Brain microvascular endothelial cell (primary cell): ENCODE results near the gene CALD1.

ENCODE experiments used
- DNase-seq: peaks from one replicate; pipeline ENCODE4 v3.0.0-alpha.2; 2020
- H3K27ac ChIP-seq: fragments of 250-450 bp; sonication (Bioruptor Pico); 2 replicates; pipeline ENCODE4 v1.5.1; 2020; ENCODE audit warnings: mild to moderate bottlenecking, moderate library complexity
- H3K27me3 ChIP-seq: fragments of 250-450 bp; sonication (Bioruptor Pico); replicated peaks from 2 replicates; pipeline ENCODE4 v1.5.1; 2020; ENCODE audit warnings: mild to moderate bottlenecking
- H3K36me3 ChIP-seq: fragments of 250-450 bp; sonication (Bioruptor Pico); replicated peaks from 2 replicates; pipeline ENCODE4 v1.5.1; 2020; ENCODE audit warnings: mild to moderate bottlenecking
- H3K4me3 ChIP-seq: 2 replicates; pipeline ENCODE4 v1.5.1; 2011; ENCODE audit warnings: low read depth, mild to moderate bottlenecking, control low read depth, low read length, moderate library complexity
- CTCF ChIP-seq: IDR thresholded peaks from 2 replicates; pipeline ENCODE4 v1.5.1; 2011; ENCODE audit warnings: low read depth, mild to moderate bottlenecking, moderate library complexity, low read length, control low read depth, inconsistent platforms; ENCODE audit errors: missing control alignments
- in situ Hi-C: cut with HindIII; loops from 2 replicates; pipeline ENCODE4 v1.10.0; 2017; ENCODE audit warnings: low sequenced_read_pairs, low pct_ligation_motif_present

The CALD1 gene

GRCh38 chr7:134778941-134779740, at the start of gene CALD1:
Gene CALD1, plus strand, starts transcription at chr7:134779634. Its CDS starts 88,100 bp downstream, at chr7:134867734.
- peak; percentile 100 for DNase-seq
- Histone ChIP-seq H3K4me3 (peak within 1 kb of the TSS; percentile 82), H3K27me3 (no peaks in the 10 kb centered on the region), H3K36me3 (peaks cover 23% of the 10 kb centered on the region), H3K27ac (peak within 1 kb of the TSS; percentile 93)
- in situ Hi-C loops = no loop called here
- no peak for TF ChIP-seq CTCF

- Histone ChIP-seq H3K27me3 (no peaks in the 10 kb centered on the region), H3K4me3 (no peak overlapping the region), H3K27ac (peak overlapping the region; percentile 26), H3K36me3 (no peaks in the 10 kb centered on the region)
- DNase-seq = no peak
- no peak for TF ChIP-seq CTCF
- in situ Hi-C loops = no loop called here
Observed at GRCh38 chr7:134729895-134730294, 49.5 kb upstream of the CALD1 start.

GRCh38 chr7:134730411-134730829, 49.0 kb upstream of the CALD1 start:
- Histone ChIP-seq H3K27me3 (no peaks in the 10 kb centered on the region), H3K4me3 (no peak overlapping the region), H3K36me3 (no peaks in the 10 kb centered on the region), H3K27ac (no peak overlapping the region)
- TF ChIP-seq CTCF = no peak
- in situ Hi-C loops = no loop called here
- peak; percentile 8 for DNase-seq

GRCh38 chr7:134731616-134732015, 47.8 kb upstream of the CALD1 start:
- Histone ChIP-seq H3K27ac (no peak overlapping the region), H3K27me3 (no peaks in the 10 kb centered on the region), H3K36me3 (no peaks in the 10 kb centered on the region), H3K4me3 (no peak overlapping the region)
- TF ChIP-seq CTCF = no peak
- in situ Hi-C loops = no loop called here
- no peak for DNase-seq

- no peak overlapping the region for H3K4me3 ChIP-seq
- no peak overlapping the region for H3K27ac ChIP-seq
- TF ChIP-seq CTCF = no peak
- no peak for DNase-seq
- in situ Hi-C loops = no loop called here
- H3K27me3 ChIP-seq = no peaks in the 10 kb centered on the region
- no peaks in the 10 kb centered on the region for H3K36me3 ChIP-seq
Observed at GRCh38 chr7:134732728-134733127, 46.7 kb upstream of the CALD1 start.

GRCh38 chr7:134736381-134736780, 43.1 kb upstream of the CALD1 start:
- in situ Hi-C loops = no loop called here
- Histone ChIP-seq H3K27ac (no peak overlapping the region), H3K36me3 (no peaks in the 10 kb centered on the region), H3K4me3 (no peak overlapping the region), H3K27me3 (no peaks in the 10 kb centered on the region)
- DNase-seq = no peak
- TF ChIP-seq CTCF = no peak
